CD1c-positive myeloid dendritic cell (primary cell): ENCODE results near the gene AIG1.
"Not testable (repeated sequence)": the region's sequence is repeated elsewhere in the genome, so short reads cannot be mapped to it uniquely, and the experiment has no call there.

Source experiments
- DNase-seq: peaks from one replicate; pipeline ENCODE4 v3.0.0-alpha.2; 2016; ENCODE audit errors: extremely low spot score

AIG1 gene

GRCh38 chr6:143058987-143059386 lies 1.7 kb upstream of the AIG1 start:
- DNase-seq: no peak

- DNase-seq: peak; percentile 3
Measured at GRCh38 chr6:143059663-143060353, 881 bp upstream of the AIG1 start.

- peak; percentile 73 for DNase-seq
Measured at GRCh38 chr6:143060354-143060805, 309 bp upstream of the AIG1 start.

GRCh38 chr6:143061597-143062385 lies 1.1 kb downstream of the AIG1 start:
- peak; percentile 41 for DNase-seq

- DNase-seq: no peak
Measured at GRCh38 chr6:143062551-143062950, 1.9 kb downstream of the AIG1 start.

- no peak for DNase-seq
Measured at GRCh38 chr6:143063631-143064030, 2.9 kb downstream of the AIG1 start.

GRCh38 chr6:143064271-143064670 lies 3.6 kb downstream of the AIG1 start:
- no peak for DNase-seq

GRCh38 chr6:143064951-143065683 lies 4.4 kb downstream of the AIG1 start:
- DNase-seq: no peak

- DNase-seq: no peak
Measured at GRCh38 chr6:143068001-143068400, 7.3 kb downstream of the AIG1 start.

- no peak for DNase-seq
Measured at GRCh38 chr6:143074101-143074500, 13.4 kb downstream of the AIG1 start.

GRCh38 chr6:143074670-143075318 lies 14.1 kb downstream of the AIG1 start:
- DNase-seq: no peak

GRCh38 chr6:143078468-143079324 lies 18.0 kb downstream of the AIG1 start:
- DNase-seq: no peak

- no peak for DNase-seq
Measured at GRCh38 chr6:143079325-143079640, 18.6 kb downstream of the AIG1 start.

- DNase-seq: not testable (repeated sequence)
Measured at GRCh38 chr6:143082274-143082673, 21.6 kb downstream of the AIG1 start.

GRCh38 chr6:143084019-143084418 lies 23.3 kb downstream of the AIG1 start:
- DNase-seq: not testable (repeated sequence)

GRCh38 chr6:143087335-143087734 lies 26.6 kb downstream of the AIG1 start:
- DNase-seq: not testable (repeated sequence)

GRCh38 chr6:143087856-143088255 lies 27.2 kb downstream of the AIG1 start:
- DNase-seq: no peak

- DNase-seq: no peak
Measured at GRCh38 chr6:143090314-143091044, 29.8 kb downstream of the AIG1 start.

- no peak for DNase-seq
Measured at GRCh38 chr6:143092768-143093167, 32.1 kb downstream of the AIG1 start.

- DNase-seq: no peak
Measured at GRCh38 chr6:143093290-143093689, 32.6 kb downstream of the AIG1 start.
